Adrenal gland (tissue), 5 donors: ENCODE measurements around the gene GRAMD1B.

Source experiments
- CTCF ChIP-seq, 6 experiments: fragments of 450-650 bp in 4 of 6; fragments of 200-600 bp in 2 of 6; sonication (generic) in 1 of 6; IDR thresholded peaks; 1 replicate in 5 of 6; 2 replicates in 1 of 6; pipeline versions ENCODE4 v1.5.1 to v1.8.0; 2016 to 2021; ENCODE audit warnings: antibody characterized with exemption in 6 of 6, mild to moderate bottlenecking in 2 of 6, moderate library complexity in 1 of 6
- POLR2A ChIP-seq, 2 donors: fragments of 450-650 bp; IDR thresholded peaks; one replicate each; pipeline ENCODE4 v1.6.1; 2017; ENCODE audit warnings: antibody characterized with exemption in 2 of 2, mild to moderate bottlenecking in 2 of 2, moderate library complexity in 1 of 2
- donor health status: DM: no; HTN: no; CAD: no.

GRCh38 chr11:123527526-123527925, 97.5 kb downstream of the GRAMD1B start:
- TF ChIP-seq CTCF (IDR thresholded peaks at IDR 0.05) (no peak), POLR2A (IDR thresholded peaks at IDR 0.05) (no peak)
